Measurements from ENCODE around the gene MAP3K7CL. TPM values are rescaled to one million over a fixed set of nuclear protein-coding genes. Genes with fewer than 3 reads are reported as not detected.

Gene MAP3K7CL
- total RNA-seq, 1 donor from 2014 or later: not detected

- Mint-ChIP-seq H3K27me3 (no peaks in the 10 kb centered on the region), H3K4me3 (no peak overlapping the region), H3K4me1 (ENCODE audit: unreplicated experiment) (peaks cover 7% of the 10 kb centered on the region), H3K9me3 (peaks cover 3% of the 10 kb centered on the region), H3K36me3 (no peaks in the 10 kb centered on the region), H3K27ac (no peak overlapping the region)
- TF ChIP-seq CTCF (conservative IDR thresholded peaks at IDR 0.05): no peak
- DNase-seq (ENCODE audit: extremely low spot score, unreplicated experiment): no peak
These were observed 90.9 kb downstream of the MAP3K7CL start for GRCh38 chr21:29221253-29221744.

GRCh38 chr21:29224006-29224405 is 93.6 kb downstream of the MAP3K7CL start:
- TF ChIP-seq CTCF (conservative IDR thresholded peaks at IDR 0.05): no peak
- Mint-ChIP-seq H3K27me3 (no peaks in the 10 kb centered on the region), H3K4me3 (no peak overlapping the region), H3K9me3 (no peaks in the 10 kb centered on the region), H3K4me1 (ENCODE audit: unreplicated experiment) (peaks cover 5% of the 10 kb centered on the region), H3K36me3 (no peaks in the 10 kb centered on the region), H3K27ac (no peak overlapping the region)
- DNase-seq (ENCODE audit: extremely low spot score, unreplicated experiment): no peak

Other genes starting within 250 kb of the MAP3K7CL start
- gene LTN1, start 137.8 kb upstream of the MAP3K7CL start, total RNA-seq (ENCODE audit: low replicate concordance): 24.3 and 27.8 TPM in 2 replicates
- gene RWDD2B, start 111.3 kb upstream of the MAP3K7CL start, total RNA-seq (ENCODE audit: low replicate concordance): 9.2 and 10.7 TPM in 2 replicates
- gene USP16, start 106.0 kb upstream of the MAP3K7CL start, total RNA-seq (ENCODE audit: low replicate concordance): 28.9 and 35.0 TPM in 2 replicates
- 167 and 218 TPM in 2 replicates for gene CCT8, start 57.0 kb upstream of the MAP3K7CL start, total RNA-seq (ENCODE audit: low replicate concordance)
- 90.5 and 121 TPM in 2 replicates for gene BACH1, start 168.3 kb downstream of the MAP3K7CL start, total RNA-seq (ENCODE audit: low replicate concordance)